Fibroblast of lung (primary cell): ENCODE measurements around the gene SBSN. TPM values are rescaled to one million over a fixed set of nuclear protein-coding genes. Genes with fewer than 3 reads are reported as not detected.

ENCODE experiments used
- DNase-seq, 2 donors: peaks; one replicate each; pipeline versions ENCODE4 v3.0.0 to v3.0.0-alpha.2; 2010; ENCODE audit warnings: low read depth in 2 of 2
- H2AFZ ChIP-seq: 2 replicates; pipeline ENCODE4 v1.5.1; 2012; ENCODE audit warnings: low read length, control low read depth, inconsistent platforms
- H3K27ac ChIP-seq: 2 replicates; pipeline ENCODE4 v1.5.1; 2011; ENCODE audit warnings: low read length, control low read depth; ENCODE audit not compliant: insufficient read depth
- H3K27me3 ChIP-seq: 2 replicates; pipeline ENCODE4 v1.5.1; 2011; ENCODE audit warnings: mild to moderate bottlenecking, low read length; ENCODE audit not compliant: control insufficient read depth, insufficient read depth
- H3K36me3 ChIP-seq: 2 replicates; pipeline ENCODE4 v1.5.1; 2011; ENCODE audit warnings: low read length; ENCODE audit not compliant: control insufficient read depth, insufficient read depth
- H3K4me1 ChIP-seq: 2 replicates; pipeline ENCODE4 v1.5.1; 2011; ENCODE audit warnings: low read length; ENCODE audit not compliant: control insufficient read depth, insufficient read depth; ENCODE audit errors: extremely low read depth
- H3K4me2 ChIP-seq: 2 replicates; pipeline ENCODE4 v1.5.1; 2011; ENCODE audit warnings: low read length, control low read depth; ENCODE audit not compliant: insufficient read depth; ENCODE audit errors: extremely low read depth
- H3K4me3 ChIP-seq, 4 experiments: fragments of 200-600 bp in 1 of 4; sonication (generic) in 1 of 4; replicated peaks in 1 of 4; 2 replicates each; pipeline ENCODE4 v1.5.1; 2011 to 2016; ENCODE audit warnings: low read length in 4 of 4, low read depth in 3 of 4, mild to moderate bottlenecking in 3 of 4, control low read depth in 2 of 4, inconsistent platforms in 1 of 4, mixed read lengths in 1 of 4; ENCODE audit not compliant: insufficient read depth in 1 of 4; ENCODE audit errors: control extremely low read depth in 1 of 4
- H3K79me2 ChIP-seq: 2 replicates; pipeline ENCODE4 v1.5.1; 2012; ENCODE audit warnings: mild to moderate bottlenecking, low read length, inconsistent platforms; ENCODE audit not compliant: control insufficient read depth, insufficient read depth
- H3K9ac ChIP-seq: 2 replicates; pipeline ENCODE4 v1.5.1; 2011; ENCODE audit warnings: mild to moderate bottlenecking, low read length, control low read depth; ENCODE audit not compliant: insufficient read depth
- H3K9me3 ChIP-seq: 2 replicates; pipeline ENCODE4 v1.5.1; 2012; ENCODE audit warnings: low read depth, low read length; ENCODE audit not compliant: control insufficient read depth, insufficient read depth
- H4K20me1 ChIP-seq: 2 replicates; pipeline ENCODE4 v1.5.1; 2011; ENCODE audit warnings: low read length; ENCODE audit not compliant: control insufficient read depth, insufficient read depth; ENCODE audit errors: extremely low read depth
- CTCF ChIP-seq, 2 donors: IDR thresholded peaks in 1 of 2; conservative IDR thresholded peaks in 1 of 2; 1 replicate in 1 of 2; 2 replicates in 1 of 2; pipeline ENCODE4 v1.5.1; 2011 to 2012; ENCODE audit warnings: low read length in 2 of 2, control low read depth in 1 of 2, inconsistent platforms in 1 of 2, low read depth in 1 of 2, mild to moderate bottlenecking in 1 of 2
- EZH2 ChIP-seq: IDR thresholded peaks from 2 replicates; pipeline ENCODE4 v1.5.1; 2012; ENCODE audit warnings: low read length, control low read depth, mild to moderate bottlenecking; ENCODE audit errors: missing control alignments
- polyA plus RNA-seq, 2 donors: library from polyadenylated mRNA; depleted of rRNA in 1 of 2; stranded (reverse) in 1 of 2; unstranded in 1 of 2; fragments of >200 nt; gene quantifications; 2 replicates each; pipeline ENCODE4 v1.2.1, GENCODE V29; 2011 to 2012; ENCODE audit warnings: missing spikeins in 1 of 2
- total RNA-seq: library from RNA; depleted of rRNA; stranded (reverse); fragments of >200 nt; gene quantifications from 2 replicates; pipeline ENCODE4 v1.2.1, GENCODE V29; 2014

The SBSN gene
- total and polyA plus RNA-seq, 2 donors (not counting 1 experiment from before 2014, with no cell fraction given): 1.6 to 4.1 TPM

- no peak overlapping the region for H3K4me3 ChIP-seq
- peak overlapping the region; percentile 43 for H3K9ac ChIP-seq
- no peaks in the 10 kb centered on the region for H3K36me3 ChIP-seq
- no peaks in the 10 kb centered on the region for H3K79me2 ChIP-seq
- H3K4me1 ChIP-seq: peaks cover 15% of the 10 kb centered on the region
- no peak overlapping the region for H3K27ac ChIP-seq
- no peak for TF ChIP-seq CTCF (conservative IDR thresholded peaks at IDR 0.05 in 1 of 2, IDR thresholded peaks at IDR 0.05 in 1 of 2; ENCODE audit: low read depth in 1 of 2, low read length in 2 of 2)
- no peak for TF ChIP-seq EZH2
- peaks cover 14% of the 10 kb centered on the region for H3K27me3 ChIP-seq
- no peak overlapping the region for H3K4me2 ChIP-seq
- no peaks in the 10 kb centered on the region for H3K9me3 ChIP-seq
- no peak overlapping the region for H2AFZ ChIP-seq
- no peak for DNase-seq
- no peaks in the 10 kb centered on the region for H4K20me1 ChIP-seq
Measured at GRCh38 chr19:35514282-35514809, 13.8 kb downstream of the SBSN start.

- TF ChIP-seq EZH2 (no peak), CTCF (conservative IDR thresholded peaks at IDR 0.05 in 1 of 2, IDR thresholded peaks at IDR 0.05 in 1 of 2; ENCODE audit: low read depth in 1 of 2, low read length in 2 of 2) (peak in 1 of 2 donors; percentile 3)
- H3K27me3 ChIP-seq: peaks cover 17% of the 10 kb centered on the region
- no peak within 1 kb of the TSS for H3K27ac ChIP-seq
- peaks cover 13% of the 10 kb centered on the region for H3K4me1 ChIP-seq
- peak; percentile 11 to 41 for DNase-seq
- H4K20me1 ChIP-seq: no peaks in the 10 kb centered on the region
- H3K4me3 ChIP-seq: no peak within 1 kb of the TSS
- no peaks in the 10 kb centered on the region for H3K36me3 ChIP-seq
- H3K9ac ChIP-seq: peak within 1 kb of the TSS; percentile 43
- H3K9me3 ChIP-seq: no peaks in the 10 kb centered on the region
- no peak within 1 kb of the TSS for H2AFZ ChIP-seq
- H3K4me2 ChIP-seq: no peak within 1 kb of the TSS
- H3K79me2 ChIP-seq: no peaks in the 10 kb centered on the region
Measured at GRCh38 chr19:35513628-35514281, 14.4 kb downstream of the SBSN start, which contains the start of gene DMKN. Gene DMKN (minus strand): TSS chr19:35513649. CDS start chr19:35513475, 174 bp downstream.

- TF ChIP-seq EZH2 (no peak), CTCF (conservative IDR thresholded peaks at IDR 0.05 in 1 of 2, IDR thresholded peaks at IDR 0.05 in 1 of 2; ENCODE audit: low read depth in 1 of 2, low read length in 2 of 2) (no peak)
- Histone ChIP-seq H3K9me3 (no peaks in the 10 kb centered on the region), H3K79me2 (no peaks in the 10 kb centered on the region), H3K4me2 (no peak overlapping the region), H3K9ac (no peak overlapping the region), H4K20me1 (no peaks in the 10 kb centered on the region), H3K27me3 (peaks cover 17% of the 10 kb centered on the region), H3K27ac (no peak overlapping the region), H3K4me1 (peaks cover 12% of the 10 kb centered on the region), H3K36me3 (no peaks in the 10 kb centered on the region), H2AFZ (no peak overlapping the region), H3K4me3 (no peak overlapping the region)
- DNase-seq: no peak
Measured at GRCh38 chr19:35512831-35513627, 15.1 kb downstream of the SBSN start.
